Suprapubic skin (tissue), 4 donors: ENCODE measurements around the gene TAS2R19. TPM values are rescaled to one million over a fixed set of nuclear protein-coding genes. Genes with fewer than 3 reads are reported as not detected.
"Not testable (repeated sequence)": the region's sequence is repeated elsewhere in the genome, so short reads cannot be mapped to it uniquely, and the experiment has no call there.

ENCODE experiments used
- DNase-seq, 2 donors: peaks; one replicate each; pipeline ENCODE4 v3.0.0-alpha.2; 2019; ENCODE audit warnings: low spot score in 2 of 2
- H3K27ac ChIP-seq: fragments of 200-600 bp; sonication (generic); one replicate; pipeline ENCODE4 v1.5.1; 2019
- H3K27me3 ChIP-seq: fragments of 200-600 bp; sonication (generic); one replicate; pipeline ENCODE4 v1.5.1; 2019
- H3K36me3 ChIP-seq: fragments of 200-600 bp; sonication (generic); one replicate; pipeline ENCODE4 v1.5.1; 2019
- H3K4me1 ChIP-seq: fragments of 200-600 bp; sonication (generic); one replicate; pipeline ENCODE4 v1.5.1; 2019
- H3K4me3 ChIP-seq: fragments of 200-600 bp; sonication (generic); one replicate; pipeline ENCODE4 v1.5.1; 2019; ENCODE audit warnings: mild to moderate bottlenecking
- H3K9me3 ChIP-seq: fragments of 200-600 bp; sonication (generic); one replicate; pipeline ENCODE4 v1.5.1; 2019
- CTCF ChIP-seq, 2 donors: fragments of 200-600 bp in 1 of 2; fragments of 450-650 bp in 1 of 2; sonication (generic) in 1 of 2; IDR thresholded peaks; one replicate each; pipeline ENCODE4 v1.5.1; 2016 to 2019; ENCODE audit warnings: antibody characterized with exemption in 2 of 2, mild to moderate bottlenecking in 1 of 2, moderate library complexity in 1 of 2
- EP300 ChIP-seq: sonication (generic); formaldehyde crosslinking; IDR thresholded peaks from one replicate; pipeline ENCODE4 v1.6.1; 2017; ENCODE audit warnings: antibody characterized with exemption
- POLR2A ChIP-seq, 2 donors: fragments of 450-650 bp; IDR thresholded peaks; one replicate each; pipeline ENCODE4 v1.6.1; 2017; ENCODE audit warnings: antibody characterized with exemption in 2 of 2, mild to moderate bottlenecking in 2 of 2, moderate library complexity in 2 of 2
- POLR2AphosphoS5 ChIP-seq, 3 donors: sonication (generic); formaldehyde crosslinking; IDR thresholded peaks; one replicate each; pipeline ENCODE4 v1.6.1; 2017; ENCODE audit warnings: antibody characterized with exemption in 3 of 3
- WGBS: methylation state at CpG from one replicate; pipeline ENCODE4 v1.1.5; 2018; 5-methylcytosine and 5-hydroxymethylcytosine counted together
- total RNA-seq, 4 donors: library from RNA; depleted of rRNA; stranded (reverse); fragments of >200 nt; gene quantifications; one replicate each; pipeline ENCODE4 v1.1.0, GENCODE V29; 2016

The TAS2R19 gene
- total RNA-seq, 4 donors from 2014 or later: 2.5 to 9.3 TPM; not detected in 2

DNA sequence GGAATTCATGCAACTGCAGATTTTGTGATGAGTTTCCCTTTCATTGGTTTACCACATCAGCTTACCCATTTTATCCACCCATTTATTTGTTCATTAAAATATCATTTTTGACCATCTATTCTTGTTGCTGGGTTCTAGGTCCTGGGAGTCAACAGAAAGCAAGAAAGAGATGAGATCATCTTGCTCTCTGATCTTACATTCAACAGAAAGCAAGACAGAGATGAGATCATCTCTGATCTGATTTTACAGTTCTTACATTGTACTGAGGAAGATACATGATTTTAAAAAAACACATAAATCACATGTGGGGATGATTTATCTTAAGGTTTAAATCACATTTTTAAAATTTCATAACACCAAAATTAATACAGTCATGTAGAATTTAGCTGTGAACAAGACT is 37.4 kb upstream of the TAS2R19 start:
- DNase-seq: no peak
- no peaks in the 10 kb centered on the region for H3K27me3 ChIP-seq
- TF ChIP-seq CTCF (IDR thresholded peaks at IDR 0.05) (no peak), POLR2A (IDR thresholded peaks at IDR 0.05) (no peak), POLR2AphosphoS5 (IDR thresholded peaks at IDR 0.05) (no peak), EP300 (no peak)
- no peak overlapping the region for H3K4me3 ChIP-seq
- no peak overlapping the region for H3K27ac ChIP-seq
- H3K4me1 ChIP-seq: no peaks in the 10 kb centered on the region
- H3K36me3 ChIP-seq: no peaks in the 10 kb centered on the region
- H3K9me3 ChIP-seq: no peaks in the 10 kb centered on the region

DNA sequence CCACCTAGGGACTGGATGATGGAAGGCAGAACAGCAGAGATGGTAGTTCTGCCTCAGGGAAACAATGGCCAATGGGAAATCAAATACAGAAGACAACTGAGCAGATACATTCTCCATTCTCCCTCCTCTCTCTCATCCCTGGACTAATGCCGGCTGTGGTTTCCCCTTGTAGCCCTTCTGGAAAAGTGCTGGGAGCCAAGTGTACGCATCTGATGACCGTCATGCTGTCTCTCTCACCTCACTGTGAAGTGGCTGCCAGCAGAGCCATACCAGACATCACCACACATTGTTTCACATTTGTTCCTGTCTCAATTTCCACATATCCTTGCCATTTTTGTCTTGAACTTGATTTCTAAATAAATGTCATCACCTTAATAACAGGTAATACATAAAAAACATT is 36.6 kb upstream of the TAS2R19 start:
- TF ChIP-seq EP300 (no peak), CTCF (IDR thresholded peaks at IDR 0.05) (no peak), POLR2AphosphoS5 (IDR thresholded peaks at IDR 0.05) (no peak), POLR2A (IDR thresholded peaks at IDR 0.05) (no peak)
- Histone ChIP-seq H3K36me3 (no peaks in the 10 kb centered on the region), H3K27me3 (no peaks in the 10 kb centered on the region), H3K4me3 (no peak overlapping the region), H3K4me1 (no peaks in the 10 kb centered on the region), H3K27ac (no peak overlapping the region), H3K9me3 (no peaks in the 10 kb centered on the region)
- no peak for DNase-seq
- WGBS: 97% methylated on average over 3 of the region's 3 CpGs

GRCh38 chr12:11055306-11055705 is 32.9 kb upstream of the TAS2R19 start:
- DNase-seq: no peak
- H3K36me3 ChIP-seq: no peaks in the 10 kb centered on the region
- no peaks in the 10 kb centered on the region for H3K4me1 ChIP-seq
- H3K9me3 ChIP-seq: peaks cover 8% of the 10 kb centered on the region
- WGBS: 98% methylated on average over 2 of the region's 2 CpGs
- no peak overlapping the region for H3K27ac ChIP-seq
- no peaks in the 10 kb centered on the region for H3K27me3 ChIP-seq
- no peak overlapping the region for H3K4me3 ChIP-seq
- no peak for TF ChIP-seq EP300
- TF ChIP-seq CTCF (IDR thresholded peaks at IDR 0.05): no peak
- no peak for TF ChIP-seq POLR2AphosphoS5 (IDR thresholded peaks at IDR 0.05)
- TF ChIP-seq POLR2A (IDR thresholded peaks at IDR 0.05): no peak

DNA sequence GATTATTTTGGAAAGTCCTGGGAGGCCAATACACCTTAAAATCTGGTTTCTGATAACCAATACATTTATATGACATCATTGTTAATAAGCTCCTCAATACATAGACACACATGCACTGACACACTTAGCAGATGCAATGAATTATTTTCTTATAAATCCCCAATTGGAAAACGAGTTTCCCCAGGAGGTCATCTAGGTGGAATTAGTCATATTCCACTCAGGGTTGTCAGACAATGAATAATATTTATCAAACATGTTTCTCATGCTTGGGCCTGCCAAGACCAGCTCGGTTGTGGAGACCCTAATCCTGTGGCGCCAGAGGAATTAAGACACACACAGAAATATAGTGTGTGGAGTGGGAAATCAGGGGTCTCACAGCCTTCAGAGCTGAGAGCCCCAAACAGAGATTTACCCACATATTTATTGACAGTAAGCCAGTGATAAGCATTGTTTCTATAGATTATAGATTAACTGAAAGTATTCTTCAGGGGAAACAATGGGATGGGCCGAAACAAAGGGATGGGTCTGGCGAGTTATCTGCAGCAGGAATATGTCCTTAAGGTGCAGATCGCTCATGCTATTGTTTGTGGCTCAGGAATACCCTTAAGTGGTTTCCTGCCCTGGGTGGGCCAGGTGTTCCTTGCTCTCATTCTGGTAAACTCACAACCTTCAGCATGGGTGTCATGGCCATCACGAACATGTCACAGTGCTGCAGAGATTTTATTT is 27.5 kb upstream of the TAS2R19 start:
- WGBS: 91% methylated on average over 7 of the region's 7 CpGs

DNA sequence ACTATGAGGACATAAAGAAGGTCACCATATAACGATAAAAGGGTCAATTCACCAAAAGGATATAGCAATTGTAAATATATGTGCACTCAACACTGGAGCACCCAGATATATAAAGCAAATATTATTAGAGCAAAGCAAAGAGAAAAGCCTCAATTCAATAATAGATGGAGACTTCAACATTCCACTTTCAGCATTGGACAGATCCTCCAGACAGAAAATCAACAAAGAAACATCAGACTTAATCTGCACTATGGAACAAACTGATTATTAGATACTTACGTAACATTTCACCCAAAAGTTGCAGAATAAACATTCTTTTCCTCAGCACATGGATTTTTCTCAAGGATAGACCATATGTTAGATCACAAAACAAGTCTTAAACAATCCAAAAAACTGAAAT is 18.9 kb upstream of the TAS2R19 start:
- H3K27me3 ChIP-seq, H3K4me3 ChIP-seq, H3K4me1 ChIP-seq, H3K9me3 ChIP-seq, H3K36me3 ChIP-seq, DNase-seq, H3K27ac ChIP-seq: not testable (repeated sequence)
- WGBS: 96% methylated on average over 2 of the region's 2 CpGs

More for the DNA sequence above, 27.5 kb upstream of the TAS2R19 start:
- not testable (repeated sequence) for H3K27me3 ChIP-seq, H3K27ac ChIP-seq, H3K4me3 ChIP-seq, H3K4me1 ChIP-seq, DNase-seq
- Histone ChIP-seq H3K36me3 (peaks cover 11% of the 10 kb centered on the region), H3K9me3 (peaks cover 12% of the 10 kb centered on the region)

DNA sequence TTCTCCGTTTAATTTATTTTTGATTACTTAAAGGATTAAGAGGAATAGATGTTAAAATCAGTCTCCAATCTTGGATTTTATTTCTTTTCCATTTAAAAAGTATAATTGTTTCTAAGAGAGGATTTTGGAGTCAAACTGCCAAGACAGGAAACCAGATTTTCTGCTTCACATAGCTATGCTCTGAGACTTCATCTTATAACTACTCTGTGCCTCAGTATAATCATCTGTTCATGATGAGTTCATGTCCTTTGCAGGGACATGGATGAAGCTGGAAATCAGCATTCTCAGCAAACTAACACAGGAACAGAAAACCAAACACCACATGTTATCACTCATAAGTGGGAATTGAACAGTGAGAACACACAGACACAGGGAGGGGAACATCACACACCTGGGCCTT is 17.7 kb upstream of the TAS2R19 start:
- H3K36me3 ChIP-seq: peaks cover 4% of the 10 kb centered on the region
- DNase-seq: no peak
- TF ChIP-seq CTCF (IDR thresholded peaks at IDR 0.05) (no peak), POLR2AphosphoS5 (IDR thresholded peaks at IDR 0.05) (no peak), POLR2A (IDR thresholded peaks at IDR 0.05) (no peak), EP300 (no peak)
- WGBS: 67% methylated on average over 1 of the region's 1 CpG
- H3K4me3 ChIP-seq: no peak overlapping the region
- no peaks in the 10 kb centered on the region for H3K27me3 ChIP-seq
- no peaks in the 10 kb centered on the region for H3K9me3 ChIP-seq
- H3K27ac ChIP-seq: no peak overlapping the region
- H3K4me1 ChIP-seq: no peaks in the 10 kb centered on the region
